H1 (cell line): ENCODE data around the gene PPP2R2C. TPM values are rescaled to one million over a fixed set of nuclear protein-coding genes. Genes with fewer than 3 reads are reported as not detected.

Experiments
- CTBP2 ChIP-seq: IDR thresholded peaks from 2 replicates; pipeline ENCODE4 v1.7.0; 2011; ENCODE audit warnings: borderline replicate concordance, mild to moderate bottlenecking, moderate library complexity, mixed read lengths, low read length; ENCODE audit not compliant: insufficient read depth, insufficient read length
- CTCF ChIP-seq, 3 experiments: IDR thresholded peaks; 1 replicate in 2 of 3; 2 replicates in 1 of 3; pipeline versions ENCODE4 v1.5.1 to v1.6.1; 2011; ENCODE audit warnings: low read length in 3 of 3, mild to moderate bottlenecking in 3 of 3, inconsistent platforms in 2 of 3, low read depth in 1 of 3, moderate library complexity in 1 of 3; ENCODE audit not compliant: insufficient read depth in 1 of 3; ENCODE audit errors: control extremely low read depth in 1 of 3
- FOSL1 ChIP-seq: IDR thresholded peaks from 2 replicates; pipeline ENCODE4 v1.6.1; 2011; ENCODE audit warnings: mild to moderate bottlenecking, low read depth, low read length, moderate library complexity; ENCODE audit not compliant: insufficient read depth
- HDAC2 ChIP-seq, 2 experiments: fragments of 300-600 bp in 1 of 2; sonication (generic) in 1 of 2; IDR thresholded peaks; 2 replicates each; pipeline ENCODE4 v1.6.1; 2011 to 2012; ENCODE audit warnings: low read depth in 2 of 2, low read length in 2 of 2, mild to moderate bottlenecking in 2 of 2, moderate library complexity in 2 of 2, borderline replicate concordance in 1 of 2, inconsistent platforms in 1 of 2
- KDM5A ChIP-seq: fragments of 200-600 bp; IDR thresholded peaks from 2 replicates; pipeline ENCODE4 v1.7.1; 2012; ENCODE audit warnings: mild to moderate bottlenecking, low read length, inconsistent platforms, mixed read lengths
- NRF1 ChIP-seq: IDR thresholded peaks from 2 replicates; pipeline ENCODE4 v1.6.1; 2011; ENCODE audit warnings: mild to moderate bottlenecking, low read depth, low read length, improper control_type of control experiment
- PHF8 ChIP-seq: fragments of 200-600 bp; sonication (generic); conservative IDR thresholded peaks from 2 replicates; pipeline ENCODE4 v1.7.1; 2012; ENCODE audit warnings: low read depth, mild to moderate bottlenecking, inconsistent platforms, low read length, moderate library complexity
- POLR2A ChIP-seq, 2 experiments: IDR thresholded peaks; 1 replicate in 1 of 2; 2 replicates in 1 of 2; pipeline ENCODE4 v1.6.1; 2011; ENCODE audit warnings: low read depth in 2 of 2, low read length in 2 of 2, mild to moderate bottlenecking in 2 of 2; ENCODE audit errors: control extremely low read depth in 1 of 2
- RAD21 ChIP-seq, 2 experiments: IDR thresholded peaks in 1 of 2; conservative IDR thresholded peaks in 1 of 2; 2 replicates each; pipeline ENCODE4 v1.6.1; 2011; ENCODE audit warnings: low read depth in 2 of 2, low read length in 2 of 2, improper control_type of control experiment in 1 of 2, inconsistent platforms in 1 of 2, mild to moderate bottlenecking in 1 of 2, moderate library complexity in 1 of 2
- RNF2 ChIP-seq: fragments of 200-900, 300-1000 bp; sonication (generic); IDR thresholded peaks from 2 replicates; pipeline ENCODE4 v1.7.1; 2016; ENCODE audit warnings: borderline replicate concordance, low read depth, mild to moderate bottlenecking, antibody characterized with exemption, low read length; ENCODE audit not compliant: poor library complexity, severe bottlenecking; ENCODE audit errors: missing control alignments
- SP1 ChIP-seq: IDR thresholded peaks from 2 replicates; pipeline ENCODE4 v1.6.1; 2011; ENCODE audit warnings: low read depth, low read length
- SP2 ChIP-seq: IDR thresholded peaks from 2 replicates; pipeline ENCODE4 v1.6.1; 2012; ENCODE audit warnings: mild to moderate bottlenecking, low read length, inconsistent platforms
- SUZ12 ChIP-seq: fragments of 200-600 bp; sonication (generic); IDR thresholded peaks from 2 replicates; pipeline ENCODE4 v1.6.1; 2012; ENCODE audit warnings: mild to moderate bottlenecking, inconsistent platforms, low read length, moderate library complexity, mixed read lengths
- TCF12 ChIP-seq: IDR thresholded peaks from 2 replicates; pipeline ENCODE4 v1.6.1; 2011; ENCODE audit warnings: low read depth, mild to moderate bottlenecking, low read length
- ZNF274 ChIP-seq: IDR thresholded peaks from 2 replicates; pipeline ENCODE4 v1.7.0; 2012; ENCODE audit warnings: low read length, borderline replicate concordance; ENCODE audit errors: extremely low read depth
- polyA plus RNA-seq, 7 experiments: library from polyadenylated mRNA; depleted of rRNA in 3 of 7; stranded (reverse) in 5 of 7; unstranded in 2 of 7; fragments of >200 nt in 5 of 7; fragments of 200-250 nt in 2 of 7; gene quantifications; 1 replicate in 5 of 7; 2 replicates in 1 of 7; 4 replicates in 1 of 7; pipeline versions ENCODE4 v1.2.1 to v1.2.3, GENCODE V29; 2011 to 2013; ENCODE audit warnings: missing spikeins in 2 of 7, mixed read lengths in 2 of 7
- total RNA-seq: library from RNA; stranded (reverse); fragmentation: NEBNext Ultra II Directional; extraction: Animal tissue kit (Norgen Biotek cat#: 25700); gene quantifications from 2 replicates; pipeline ENCODE4 v1.2.1, GENCODE V29; 2021

The PPP2R2C gene
- total and polyA plus RNA-seq, 2 of the 8 experiments (the other 6 are each of a cell fraction or from before 2014, with no cell fraction given): 6.4 TPM

GRCh38 chr4:6472387-6473263 is at the start of gene PPP2R2C (continued):
- TF ChIP-seq RAD21 (IDR thresholded peaks at IDR 0.05 in 1 of 2, conservative IDR thresholded peaks at IDR 0.05 in 1 of 2; ENCODE audit: low read depth in 2 of 2, low read length in 2 of 2): peak in 1 of 2 experiments; percentile 7; a peak in 1 of 4 replicates
- TF ChIP-seq SP2: no peak
- TF ChIP-seq CTBP2: no peak
- TF ChIP-seq KDM5A: no peak
- peak; percentile 53; the same call in 1 of the 2 replicates for TF ChIP-seq SUZ12
- TF ChIP-seq CTCF (IDR thresholded peaks at IDR 0.05; ENCODE audit: control extremely low read depth in 1 of 3, insufficient read depth in 1 of 3, low read depth in 1 of 3, low read length in 3 of 3): no peak
- no peak for TF ChIP-seq RNF2
- TF ChIP-seq FOSL1: no peak
- no peak for TF ChIP-seq NRF1
- no peak for TF ChIP-seq ZNF274
- TF ChIP-seq POLR2A (IDR thresholded peaks at IDR 0.05; ENCODE audit: control extremely low read depth in 1 of 2, low read depth in 2 of 2, low read length in 2 of 2): no peak
- no peak for TF ChIP-seq PHF8
- TF ChIP-seq HDAC2 (IDR thresholded peaks at IDR 0.05; ENCODE audit: borderline replicate concordance in 1 of 2, low read depth in 2 of 2, low read length in 2 of 2): no peak
- no peak for TF ChIP-seq SP1
- TF ChIP-seq TCF12: no peak
